ENCODE data around the gene ADGRE1.

ADGRE1 gene

DNA sequence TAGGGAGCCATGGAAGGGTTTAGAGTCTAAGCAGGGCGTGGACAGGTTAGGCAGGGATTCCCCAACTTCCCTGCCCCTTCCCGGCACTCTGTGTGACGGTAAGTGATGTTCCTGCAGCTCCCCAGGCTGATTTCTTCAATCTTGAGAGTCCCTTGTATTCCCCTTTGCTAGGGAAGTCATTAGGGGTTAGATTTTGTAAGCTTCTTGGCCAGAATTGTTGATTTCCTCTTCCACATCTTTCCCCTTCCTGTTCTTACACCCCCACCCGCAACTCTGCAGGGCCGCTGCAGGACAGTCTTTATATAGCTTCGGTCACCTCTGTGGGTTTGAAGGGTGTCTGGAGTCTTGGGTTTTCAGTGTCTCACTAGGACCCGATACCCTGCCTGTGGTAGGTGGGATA, 10.6 kb upstream of the ADGRE1 start:
- DNase-seq, result no peak

GRCh38 chr19:6877766-6878165, 9.6 kb upstream of the ADGRE1 start:
- DNase-seq, result no peak

GRCh38 chr19:6886277-6886897, 992 bp upstream of the ADGRE1 start:
- no peak for DNase-seq

DNA sequence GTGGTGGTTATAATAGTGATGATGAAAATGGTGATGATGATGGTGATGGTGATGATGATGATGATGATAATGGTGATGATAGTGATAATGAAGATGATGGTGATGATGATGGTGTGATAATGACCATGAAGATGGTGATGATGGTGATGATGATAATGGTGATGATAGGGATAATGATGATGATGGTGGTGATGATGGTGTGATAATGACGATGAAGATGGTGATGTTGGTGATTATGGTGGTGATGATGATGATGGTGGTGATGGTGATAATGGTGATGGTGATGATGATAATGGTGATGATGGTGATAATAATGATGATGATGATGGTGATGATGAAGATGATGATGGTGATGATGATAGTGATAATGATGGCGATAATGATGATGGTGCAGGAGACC, 1.6 kb downstream of the ADGRE1 start:
- no peak for DNase-seq

- peak; percentile 42 for DNase-seq
Measured at GRCh38 chr19:6890401-6890913, 3.1 kb downstream of the ADGRE1 start.

DNA sequence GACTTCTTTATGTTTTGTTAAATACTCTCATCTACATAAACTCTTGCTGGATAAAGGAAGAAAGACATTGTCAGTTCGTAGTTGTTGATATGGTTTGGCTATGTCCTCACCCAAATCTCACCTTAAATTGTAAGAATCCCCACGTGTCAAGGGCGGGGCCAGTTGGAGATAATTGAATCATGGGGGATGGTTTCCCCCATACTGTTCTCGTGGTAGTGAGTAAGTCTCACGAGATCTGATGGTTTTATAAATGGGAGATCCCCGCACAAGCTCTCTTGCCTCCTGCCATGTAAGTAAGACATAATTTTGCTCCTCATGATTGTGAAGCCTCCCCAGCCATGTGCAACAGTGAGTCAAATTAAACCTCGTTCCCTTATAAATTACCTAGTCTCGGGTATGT, 3.6 kb downstream of the ADGRE1 start:
- DNase-seq, result peak; percentile 56

- peak; percentile 21 for DNase-seq
Measured at GRCh38 chr19:6891761-6892385, 4.5 kb downstream of the ADGRE1 start.

GRCh38 chr19:6894313-6894712, 6.9 kb downstream of the ADGRE1 start:
- no peak for DNase-seq

DNA sequence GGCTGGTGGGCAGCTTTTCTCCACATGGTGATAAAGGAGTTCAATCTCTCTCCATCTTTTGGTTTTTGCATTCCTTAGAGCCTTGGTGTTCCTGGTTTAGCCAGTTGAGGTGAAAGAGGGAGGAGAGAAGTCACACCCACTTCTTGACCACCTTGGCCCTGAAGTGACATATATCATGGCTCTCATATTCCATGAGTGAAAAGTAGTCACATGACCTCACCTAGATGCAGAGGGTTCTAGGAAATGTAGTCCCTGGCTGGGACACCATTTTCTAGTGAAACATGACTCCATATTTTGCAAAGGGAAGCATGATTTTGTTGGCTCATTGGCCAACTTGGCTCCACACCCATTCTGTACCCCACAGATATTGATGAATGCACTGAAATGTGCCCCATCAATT, 16.1 kb downstream of the ADGRE1 start:
- no peak for DNase-seq

- no peak for DNase-seq
Measured at GRCh38 chr19:6906559-6907060, 19.2 kb downstream of the ADGRE1 start.

DNA sequence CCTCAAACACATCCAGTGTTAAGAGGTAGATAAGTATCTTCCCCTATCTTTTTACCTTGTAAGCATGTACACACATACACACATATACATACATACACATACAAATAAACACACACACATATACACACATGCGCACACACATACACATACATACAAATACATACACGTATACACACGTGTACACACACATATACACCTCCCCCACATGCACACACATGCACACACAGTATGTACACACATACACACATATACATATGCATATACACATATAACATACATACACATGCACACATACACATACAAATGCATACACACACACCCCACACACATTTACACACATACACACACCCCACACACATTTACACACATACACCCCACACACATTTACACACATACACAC, 24.1 kb downstream of the ADGRE1 start:
- no peak for DNase-seq

DNA sequence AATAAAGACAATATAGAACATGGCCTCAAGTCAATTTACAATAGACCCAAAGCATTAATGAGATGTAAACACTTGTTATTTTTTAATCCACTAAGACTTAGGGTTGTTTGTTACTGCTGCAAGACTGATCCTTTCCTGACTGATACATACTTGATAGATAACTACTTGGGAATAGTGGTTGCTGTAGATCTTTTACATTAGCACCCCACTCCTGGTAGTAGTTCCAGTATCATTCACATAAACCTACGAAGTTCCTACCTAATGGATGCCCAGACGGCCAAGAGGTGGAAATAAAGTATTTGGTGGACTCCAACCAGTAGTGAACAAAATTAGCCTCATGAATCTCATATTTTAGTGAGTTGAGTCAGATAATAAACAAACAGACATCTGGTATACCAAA, 26.9 kb downstream of the ADGRE1 start:
- DNase-seq, result no peak

GRCh38 chr19:6916952-6917351, 29.6 kb downstream of the ADGRE1 start:
- DNase-seq, result no peak

- DNase-seq, result no peak
Measured at GRCh38 chr19:6925386-6925785, 38.0 kb downstream of the ADGRE1 start.

DNA sequence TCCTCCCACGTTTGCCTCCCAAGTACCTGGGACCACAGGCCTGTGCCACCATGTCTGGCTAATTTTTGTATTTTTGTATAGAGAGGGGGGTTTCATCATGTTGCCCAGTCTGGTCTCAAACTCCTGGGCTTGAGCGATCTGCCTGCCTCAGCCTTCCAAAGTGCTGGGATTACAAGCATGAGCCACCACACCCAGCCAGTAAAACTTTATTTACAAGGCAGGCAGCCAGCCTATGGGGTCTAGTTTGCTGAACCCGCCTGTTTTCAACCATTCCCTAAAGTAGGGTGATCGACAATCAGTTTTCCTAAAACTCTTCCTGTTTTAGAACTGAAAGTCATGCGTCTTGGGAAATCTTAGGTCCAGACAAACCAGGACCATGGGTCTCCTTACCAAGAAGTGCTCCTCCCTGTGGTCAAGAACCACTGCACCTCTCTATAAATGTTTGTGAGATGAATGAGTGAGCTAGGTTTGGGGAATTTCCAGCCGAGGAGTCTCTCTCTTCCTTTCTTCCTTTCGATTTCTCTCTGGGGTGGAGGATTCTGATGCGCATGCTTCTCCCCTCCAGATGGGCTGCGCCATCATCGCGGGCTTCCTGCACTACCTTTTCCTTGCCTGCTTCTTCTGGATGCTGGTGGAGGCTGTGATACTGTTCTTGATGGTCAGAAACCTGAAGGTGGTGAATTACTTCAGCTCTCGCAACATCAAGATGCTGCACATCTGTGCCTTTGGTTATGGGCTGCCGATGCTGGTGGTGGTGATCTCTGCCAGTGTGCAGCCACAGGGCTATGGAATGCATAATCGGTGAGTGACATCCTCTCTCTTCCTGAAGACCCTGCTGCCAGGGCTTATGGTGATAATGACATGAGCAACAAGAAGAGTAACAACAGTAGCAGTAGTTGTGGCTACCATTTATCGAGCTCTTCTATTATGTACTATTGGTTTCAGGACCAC, 38.7 kb downstream of the ADGRE1 start:
- DNase-seq, result peak; percentile 7

GRCh38 chr19:6930190-6930589, 42.8 kb downstream of the ADGRE1 start:
- no peak for DNase-seq

GRCh38 chr19:6935069-6935468, 47.7 kb downstream of the ADGRE1 start:
- DNase-seq, result no peak

GRCh38 chr19:6935618-6936017, 48.2 kb downstream of the ADGRE1 start:
- DNase-seq, result no peak

DNA sequence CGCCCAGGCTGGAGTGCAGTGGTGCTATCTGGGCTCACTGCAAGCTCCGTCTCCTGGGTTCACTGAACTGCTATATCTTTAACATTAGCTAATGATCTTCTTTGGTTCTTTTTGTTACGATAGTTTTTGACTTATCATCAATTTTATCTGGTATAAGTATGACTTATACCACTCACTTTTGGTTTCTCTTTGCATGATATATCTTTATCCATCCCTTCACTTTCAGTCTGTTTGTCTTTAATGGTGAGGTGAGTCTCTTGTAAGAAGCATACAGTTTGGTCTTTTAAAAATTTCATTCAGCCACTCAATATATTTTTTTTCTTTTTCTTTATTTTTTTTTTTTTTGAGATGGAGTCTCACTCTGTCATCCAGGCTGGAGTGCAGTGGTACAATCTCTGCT, 58.4 kb downstream of the ADGRE1 start:
- DNase-seq, result no peak

DNA sequence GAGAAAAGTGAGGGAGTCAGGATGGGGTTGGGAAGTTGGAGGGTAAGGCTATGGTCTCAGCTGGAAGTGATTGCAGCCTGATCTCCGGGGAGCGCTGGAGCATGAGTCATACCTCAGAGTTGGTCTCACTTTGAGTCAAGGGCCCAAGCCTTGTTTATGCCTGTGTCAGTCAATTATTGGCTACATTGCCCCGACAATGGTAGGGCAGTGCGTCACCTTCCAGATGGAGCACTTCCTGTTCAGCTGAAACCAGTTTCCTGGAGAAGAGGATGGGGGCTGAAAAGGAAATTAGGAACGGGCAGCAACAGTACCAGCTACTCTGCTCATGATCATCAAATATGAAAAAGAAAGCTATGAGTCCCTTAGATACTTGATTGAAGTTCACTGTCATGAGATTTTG, 60.4 kb downstream of the ADGRE1 start:
- DNase-seq, result peak; percentile 36

GRCh38 chr19:6948884-6949283, 61.5 kb downstream of the ADGRE1 start:
- no peak for DNase-seq

- no peak for DNase-seq
Measured at GRCh38 chr19:6952956-6953355, 65.6 kb downstream of the ADGRE1 start.

DNA sequence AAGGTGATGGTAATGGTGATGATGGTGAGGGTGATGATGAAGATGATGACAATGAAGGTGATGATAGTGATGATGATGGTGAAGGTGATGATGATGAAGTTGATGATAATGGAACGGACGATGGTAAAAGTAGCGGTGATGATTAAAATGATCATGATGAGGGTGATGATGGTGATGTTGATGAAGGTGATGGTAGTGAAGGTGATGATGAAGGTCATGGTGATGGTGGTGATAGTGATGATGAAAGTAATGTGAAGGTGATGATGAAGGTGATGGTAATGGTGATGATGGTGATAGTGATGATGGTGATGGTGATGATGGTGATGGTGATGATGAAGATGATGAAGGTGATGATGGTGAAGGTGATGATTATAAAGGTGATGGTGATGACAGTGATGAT, 67.7 kb downstream of the ADGRE1 start:
- no peak for DNase-seq

DNA sequence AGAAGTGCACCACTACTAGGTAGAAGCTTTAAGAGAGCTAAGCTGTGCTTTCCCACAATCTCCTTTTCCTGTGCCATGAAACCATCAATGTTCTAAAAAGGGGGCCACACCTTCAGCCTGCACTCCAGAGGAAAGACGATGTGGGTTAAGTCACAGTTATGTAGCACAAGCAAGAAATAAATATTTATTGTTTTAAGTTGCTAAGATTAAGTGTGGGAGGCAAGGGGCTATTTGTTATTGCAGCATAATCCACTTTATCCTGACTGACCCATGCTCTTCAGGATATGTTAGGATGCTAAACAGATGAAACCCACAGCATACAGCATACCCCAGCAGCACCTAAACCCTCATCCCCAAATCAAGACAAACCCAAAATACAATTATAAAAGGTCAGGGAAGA, 69.2 kb downstream of the ADGRE1 start:
- no peak for DNase-seq
